ENCODE measurements around the gene GIT2. TPM values are rescaled to one million over a fixed set of nuclear protein-coding genes. Genes with fewer than 3 reads are reported as not detected.

GIT2 gene
- total RNA-seq, 1 experiment from 2014 or later, result 56.0 TPM

DNA sequence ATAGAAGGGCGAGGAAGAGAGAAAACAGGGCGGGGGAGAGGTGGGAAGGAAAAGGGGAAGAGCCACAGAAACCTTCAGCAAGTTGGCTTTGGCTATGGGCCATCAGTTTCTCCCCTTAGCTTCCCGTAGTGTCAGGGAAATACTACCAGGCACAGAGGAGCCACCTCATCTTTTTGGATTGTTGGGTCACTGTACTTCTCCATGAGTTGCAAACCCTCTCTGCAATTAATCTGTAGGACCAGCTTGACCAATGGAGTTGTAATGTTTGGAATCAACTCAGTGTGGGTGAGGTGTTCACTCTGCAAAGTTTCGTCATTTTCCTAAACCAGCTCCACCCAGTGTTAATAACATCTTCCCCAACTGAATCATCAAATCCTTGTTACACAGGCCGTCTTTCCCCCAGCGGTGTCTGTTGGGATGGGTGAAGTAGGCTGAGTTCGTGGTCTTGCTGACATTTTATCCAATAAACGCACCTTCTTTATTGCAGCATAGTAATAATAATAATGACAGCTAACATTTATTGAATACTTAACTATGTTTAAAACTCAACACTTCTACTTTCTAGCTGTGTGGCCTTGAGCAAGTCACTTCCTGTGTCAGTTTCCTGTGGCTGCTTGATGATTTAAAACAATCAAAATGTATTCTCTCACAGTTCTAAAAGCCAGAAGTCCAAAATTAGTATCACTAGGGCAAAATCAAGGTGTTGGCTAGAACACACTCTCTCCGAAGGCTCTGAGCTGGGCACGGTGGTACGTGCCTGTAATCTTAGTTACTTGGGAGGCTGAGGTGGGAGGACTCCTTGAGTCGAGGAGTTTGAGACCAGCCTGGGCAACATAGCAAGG lies 107.8 kb downstream of the GIT2 start:
- no peak for DNase-seq
- H3K9me3 Mint-ChIP-seq (ENCODE audit: low read depth, unreplicated experiment), result no peaks in the 10 kb centered on the region
- peaks cover 23% of the 10 kb centered on the region for H3K27me3 Mint-ChIP-seq (ENCODE audit: unreplicated experiment)
- no peaks in the 10 kb centered on the region for H3K4me1 Mint-ChIP-seq (ENCODE audit: low read depth, unreplicated experiment)
- CTCF ChIA-PET, result no interaction called here
- no peak overlapping the region for H3K27ac Mint-ChIP-seq (ENCODE audit: unreplicated experiment)
- no peak overlapping the region for H3K4me3 Mint-ChIP-seq (ENCODE audit: low read depth, unreplicated experiment)
- intact Hi-C loops (cut with micrococcal nuclease; ENCODE audit: unreplicated experiment), result no loop called here
- TF ChIP-seq, protein P1, sequence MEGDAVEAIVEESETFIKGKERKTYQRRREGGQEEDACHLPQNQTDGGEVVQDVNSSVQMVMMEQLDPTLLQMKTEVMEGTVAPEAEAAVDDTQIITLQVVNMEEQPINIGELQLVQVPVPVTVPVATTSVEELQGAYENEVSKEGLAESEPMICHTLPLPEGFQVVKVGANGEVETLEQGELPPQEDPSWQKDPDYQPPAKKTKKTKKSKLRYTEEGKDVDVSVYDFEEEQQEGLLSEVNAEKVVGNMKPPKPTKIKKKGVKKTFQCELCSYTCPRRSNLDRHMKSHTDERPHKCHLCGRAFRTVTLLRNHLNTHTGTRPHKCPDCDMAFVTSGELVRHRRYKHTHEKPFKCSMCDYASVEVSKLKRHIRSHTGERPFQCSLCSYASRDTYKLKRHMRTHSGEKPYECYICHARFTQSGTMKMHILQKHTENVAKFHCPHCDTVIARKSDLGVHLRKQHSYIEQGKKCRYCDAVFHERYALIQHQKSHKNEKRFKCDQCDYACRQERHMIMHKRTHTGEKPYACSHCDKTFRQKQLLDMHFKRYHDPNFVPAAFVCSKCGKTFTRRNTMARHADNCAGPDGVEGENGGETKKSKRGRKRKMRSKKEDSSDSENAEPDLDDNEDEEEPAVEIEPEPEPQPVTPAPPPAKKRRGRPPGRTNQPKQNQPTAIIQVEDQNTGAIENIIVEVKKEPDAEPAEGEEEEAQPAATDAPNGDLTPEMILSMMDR (IDR thresholded peaks at IDR 0.05; ENCODE audit: unreplicated experiment), result no peak
- no TSS peak for BruUV-seq (replicated peaks)
- H3K36me3 Mint-ChIP-seq (ENCODE audit: insufficient read depth, unreplicated experiment), result no peaks in the 10 kb centered on the region

DNA sequence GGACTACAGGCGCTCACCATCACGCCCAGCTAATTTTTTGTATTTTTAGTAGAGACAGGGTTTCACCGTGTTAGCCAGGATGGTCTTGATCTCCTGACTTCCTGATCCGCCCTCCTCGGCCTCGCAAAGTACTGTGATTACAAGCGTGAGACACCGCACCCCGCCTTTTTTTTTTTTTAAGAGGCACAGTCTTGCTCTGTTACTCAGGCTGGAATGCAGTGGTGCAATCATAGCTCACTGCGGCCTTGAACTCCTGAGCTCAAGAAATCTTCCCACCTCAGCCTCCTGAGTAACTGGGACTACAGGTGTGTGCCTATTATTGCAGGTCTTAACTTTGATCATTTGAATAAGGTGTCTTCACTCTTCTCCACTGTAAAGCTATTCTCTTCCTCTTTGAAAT lies 110.6 kb downstream of the GIT2 start:
- no peak for DNase-seq
- CTCF ChIA-PET, result interaction anchor here (0.6 to 0.7 kb wide), 2 partner anchors 56 to 128 kb away, joined by 3 to 4 read pairs; no protein-coding TSS in a partner anchor
- no TSS peak for BruUV-seq (replicated peaks)
- TF ChIP-seq, protein P1 (IDR thresholded peaks at IDR 0.05; ENCODE audit: unreplicated experiment), result no peak
- Mint-ChIP-seq H3K36me3 (ENCODE audit: insufficient read depth, unreplicated experiment) (peaks cover 8% of the 10 kb centered on the region), H3K9me3 (ENCODE audit: low read depth, unreplicated experiment) (no peaks in the 10 kb centered on the region), H3K4me1 (ENCODE audit: low read depth, unreplicated experiment) (peaks cover 10% of the 10 kb centered on the region), H3K27me3 (ENCODE audit: unreplicated experiment) (peaks cover 20% of the 10 kb centered on the region), H3K27ac (ENCODE audit: unreplicated experiment) (no peak overlapping the region), H3K4me3 (ENCODE audit: low read depth, unreplicated experiment) (no peak overlapping the region)
- intact Hi-C loops (cut with micrococcal nuclease; ENCODE audit: unreplicated experiment), result no loop called here

DNA sequence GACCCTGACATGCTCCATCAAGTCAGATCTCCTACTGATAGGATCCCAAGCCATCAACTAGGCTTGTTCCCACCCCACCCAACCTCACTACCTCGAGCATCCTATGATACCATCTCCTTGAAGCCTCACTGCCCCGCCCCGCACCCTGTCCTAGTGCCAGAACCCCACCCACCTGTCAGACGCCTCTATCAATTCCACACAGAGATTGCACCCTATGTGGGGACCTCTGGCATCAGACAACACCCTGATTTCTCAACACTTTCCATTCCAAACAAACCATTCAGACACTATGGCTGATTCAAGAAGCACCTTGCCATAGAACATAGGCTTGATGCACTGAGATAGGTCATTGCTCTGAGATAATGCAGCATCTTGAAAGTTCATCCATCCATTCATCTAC lies 112.7 kb downstream of the GIT2 start:
- no peak overlapping the region for H3K27ac Mint-ChIP-seq (ENCODE audit: unreplicated experiment)
- H3K4me1 Mint-ChIP-seq (ENCODE audit: low read depth, unreplicated experiment), result peaks cover 11% of the 10 kb centered on the region
- intact Hi-C loops (cut with micrococcal nuclease; ENCODE audit: unreplicated experiment), result no loop called here
- H3K27me3 Mint-ChIP-seq (ENCODE audit: unreplicated experiment), result peaks cover 20% of the 10 kb centered on the region
- H3K4me3 Mint-ChIP-seq (ENCODE audit: low read depth, unreplicated experiment), result no peak overlapping the region
- CTCF ChIA-PET, result no interaction called here
- DNase-seq, result no peak
- no peaks in the 10 kb centered on the region for H3K9me3 Mint-ChIP-seq (ENCODE audit: low read depth, unreplicated experiment)
- TF ChIP-seq, protein P1 (IDR thresholded peaks at IDR 0.05; ENCODE audit: unreplicated experiment), result no peak
- H3K36me3 Mint-ChIP-seq (ENCODE audit: insufficient read depth, unreplicated experiment), result peaks cover 24% of the 10 kb centered on the region
- no TSS peak for BruUV-seq (replicated peaks)

DNA sequence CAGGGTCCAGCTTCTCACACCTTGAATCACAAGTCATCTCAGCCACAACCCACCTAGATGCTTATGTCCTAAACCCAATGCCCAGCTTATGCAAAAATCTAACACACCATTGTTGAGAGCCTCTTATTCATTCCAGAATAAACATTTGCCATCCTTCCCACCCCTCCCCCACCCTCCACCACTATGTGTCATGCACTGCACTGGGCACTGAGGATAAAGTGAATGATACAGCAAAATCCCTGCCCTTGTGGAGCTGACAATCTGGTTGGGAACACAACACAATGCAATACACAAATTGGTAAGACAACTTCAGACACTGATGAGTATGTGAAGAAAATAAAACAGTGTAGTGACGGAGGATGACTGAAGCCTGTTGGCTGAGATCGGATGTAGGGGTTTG lies 114.4 kb downstream of the GIT2 start:
- no peak overlapping the region for H3K27ac Mint-ChIP-seq (ENCODE audit: unreplicated experiment)
- no peak for DNase-seq
- peaks cover 24% of the 10 kb centered on the region for H3K36me3 Mint-ChIP-seq (ENCODE audit: insufficient read depth, unreplicated experiment)
- BruUV-seq (replicated peaks), result no TSS peak
- peaks cover 20% of the 10 kb centered on the region for H3K27me3 Mint-ChIP-seq (ENCODE audit: unreplicated experiment)
- no peaks in the 10 kb centered on the region for H3K9me3 Mint-ChIP-seq (ENCODE audit: low read depth, unreplicated experiment)
- peaks cover 11% of the 10 kb centered on the region for H3K4me1 Mint-ChIP-seq (ENCODE audit: low read depth, unreplicated experiment)
- H3K4me3 Mint-ChIP-seq (ENCODE audit: low read depth, unreplicated experiment), result no peak overlapping the region
- TF ChIP-seq, protein P1 (IDR thresholded peaks at IDR 0.05; ENCODE audit: unreplicated experiment), result no peak
- CTCF ChIA-PET, result interaction anchor here (0.7 kb wide), 1 partner anchor 36 kb away, joined by 3 read pairs; no protein-coding TSS in a partner anchor
- intact Hi-C loops (cut with micrococcal nuclease; ENCODE audit: unreplicated experiment), result loop anchor here (2.0 kb wide), 1 partner anchor 77 kb away; no protein-coding TSS in a partner anchor

Data from Calu3 (cell line).